ENCODE measurements around the gene SEC14L6.

The SEC14L6 gene

GRCh38 chr22:30497466-30498150 lies 48.9 kb downstream of the SEC14L6 start:
- DNase-seq (ENCODE audit: low read depth in 1 of 2, low spot score in 1 of 2), result no peak

- no peak for DNase-seq (ENCODE audit: low read depth in 1 of 2, low spot score in 1 of 2)
Observed at GRCh38 chr22:30495041-30495784, 51.3 kb downstream of the SEC14L6 start.

GRCh38 chr22:30492144-30492543 lies 54.4 kb downstream of the SEC14L6 start:
- DNase-seq (ENCODE audit: low read depth in 1 of 2, low spot score in 1 of 2), result no peak

- DNase-seq (ENCODE audit: low read depth in 1 of 2, low spot score in 1 of 2), result no peak
Observed at GRCh38 chr22:30491381-30491780, 55.2 kb downstream of the SEC14L6 start.

- no peak for DNase-seq (ENCODE audit: low read depth in 1 of 2, low spot score in 1 of 2)
Observed at GRCh38 chr22:30490399-30490798, 56.1 kb downstream of the SEC14L6 start.

- no peak for DNase-seq (ENCODE audit: low read depth in 1 of 2, low spot score in 1 of 2)
Observed at GRCh38 chr22:30488121-30488520, 58.4 kb downstream of the SEC14L6 start.

- no peak for DNase-seq (ENCODE audit: low read depth in 1 of 2, low spot score in 1 of 2)
Observed at GRCh38 chr22:30486661-30487115, 59.9 kb downstream of the SEC14L6 start.

- no peak for DNase-seq (ENCODE audit: low read depth in 1 of 2, low spot score in 1 of 2)
Observed at GRCh38 chr22:30486118-30486517, 60.4 kb downstream of the SEC14L6 start.

- peak; percentile 54 to 57 for DNase-seq (ENCODE audit: low read depth in 1 of 2, low spot score in 1 of 2)
Observed at GRCh38 chr22:30485362-30485988, 61.1 kb downstream of the SEC14L6 start.

GRCh38 chr22:30483169-30483568 lies 63.4 kb downstream of the SEC14L6 start:
- no peak for DNase-seq (ENCODE audit: low read depth in 1 of 2, low spot score in 1 of 2)

- DNase-seq (ENCODE audit: low read depth in 1 of 2, low spot score in 1 of 2), result no peak
Observed at GRCh38 chr22:30481711-30482110, 64.8 kb downstream of the SEC14L6 start.

- no peak for DNase-seq (ENCODE audit: low read depth in 1 of 2, low spot score in 1 of 2)
Observed at GRCh38 chr22:30479981-30480380, 66.6 kb downstream of the SEC14L6 start.

- no peak for DNase-seq (ENCODE audit: low read depth in 1 of 2, low spot score in 1 of 2)
Observed at GRCh38 chr22:30474683-30475424, 71.7 kb downstream of the SEC14L6 start.

- DNase-seq (ENCODE audit: low read depth in 1 of 2, low spot score in 1 of 2), result no peak
Observed at GRCh38 chr22:30474121-30474520, 72.4 kb downstream of the SEC14L6 start.

GRCh38 chr22:30472994-30473720 lies 73.4 kb downstream of the SEC14L6 start:
- no peak for DNase-seq (ENCODE audit: low read depth in 1 of 2, low spot score in 1 of 2)
